Hindlimb muscle (tissue), 1 donor: Measurements from ENCODE around the gene MTA1. TPM values are rescaled to one million over a fixed set of nuclear protein-coding genes. Genes with fewer than 3 reads are reported as not detected.
A peak's percentile ranks its signal among the peaks of the same experiment; 100 is the strongest.

Source experiments
- DNase-seq: peaks from one replicate; pipeline ENCODE4 v3.0.0-alpha.2; 2013
- polyA plus RNA-seq: library from polyadenylated mRNA; unstranded; fragments of 120-200 nt; gene quantifications from one replicate; pipeline ENCODE4 v1.2.1, GENCODE V29; 2013; ENCODE audit not compliant: insufficient read length

MTA1 gene
- polyA plus RNA-seq, 1 donor = 90.4 TPM

DNA sequence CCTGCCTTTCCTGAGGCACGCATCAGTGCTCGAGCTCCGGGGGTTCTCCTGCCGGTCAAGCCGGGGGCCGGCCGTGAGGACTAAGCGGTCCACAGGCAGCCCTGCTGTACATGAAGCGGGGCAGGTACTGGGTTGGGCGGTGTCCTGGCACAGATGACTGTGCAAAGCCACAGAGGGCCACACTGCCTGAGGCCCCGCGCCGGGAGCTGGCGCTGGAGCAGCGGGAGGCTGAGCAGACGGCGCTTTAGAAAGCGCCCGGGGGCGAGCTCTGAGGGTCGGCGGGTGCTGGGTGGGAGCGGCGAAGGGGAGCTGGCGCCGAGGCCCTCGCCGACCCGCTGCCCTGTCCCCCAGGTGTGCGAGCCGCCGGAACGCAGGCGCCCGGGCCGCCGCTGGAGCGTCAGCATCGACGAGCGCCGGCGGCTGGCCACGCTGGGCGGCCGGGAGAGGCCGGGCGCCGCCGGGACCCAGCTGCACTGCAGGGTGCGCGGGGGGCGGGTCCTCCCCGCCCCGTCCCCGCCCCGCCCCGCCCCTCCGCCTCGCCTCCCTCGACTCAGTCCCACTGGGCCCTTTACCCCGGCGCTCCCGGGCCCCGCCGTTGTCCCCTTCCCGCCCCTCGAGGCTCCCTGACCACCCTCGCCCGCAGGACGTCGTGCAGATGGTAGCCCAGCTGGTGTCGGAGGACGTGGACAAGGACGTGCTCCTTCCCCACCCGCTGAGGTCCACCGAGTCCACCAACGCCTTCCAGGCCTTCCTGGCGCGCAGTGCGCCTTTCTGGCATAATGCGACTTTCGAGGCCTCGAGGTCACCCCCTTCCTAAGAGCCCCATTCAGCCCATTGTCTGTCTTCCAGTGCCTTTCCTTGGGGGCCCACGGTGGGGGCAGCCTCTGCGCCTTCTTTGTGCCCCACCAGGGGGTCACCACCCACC lies 8.3 kb upstream of the MTA1 start:
- DNase-seq = no peak

DNA sequence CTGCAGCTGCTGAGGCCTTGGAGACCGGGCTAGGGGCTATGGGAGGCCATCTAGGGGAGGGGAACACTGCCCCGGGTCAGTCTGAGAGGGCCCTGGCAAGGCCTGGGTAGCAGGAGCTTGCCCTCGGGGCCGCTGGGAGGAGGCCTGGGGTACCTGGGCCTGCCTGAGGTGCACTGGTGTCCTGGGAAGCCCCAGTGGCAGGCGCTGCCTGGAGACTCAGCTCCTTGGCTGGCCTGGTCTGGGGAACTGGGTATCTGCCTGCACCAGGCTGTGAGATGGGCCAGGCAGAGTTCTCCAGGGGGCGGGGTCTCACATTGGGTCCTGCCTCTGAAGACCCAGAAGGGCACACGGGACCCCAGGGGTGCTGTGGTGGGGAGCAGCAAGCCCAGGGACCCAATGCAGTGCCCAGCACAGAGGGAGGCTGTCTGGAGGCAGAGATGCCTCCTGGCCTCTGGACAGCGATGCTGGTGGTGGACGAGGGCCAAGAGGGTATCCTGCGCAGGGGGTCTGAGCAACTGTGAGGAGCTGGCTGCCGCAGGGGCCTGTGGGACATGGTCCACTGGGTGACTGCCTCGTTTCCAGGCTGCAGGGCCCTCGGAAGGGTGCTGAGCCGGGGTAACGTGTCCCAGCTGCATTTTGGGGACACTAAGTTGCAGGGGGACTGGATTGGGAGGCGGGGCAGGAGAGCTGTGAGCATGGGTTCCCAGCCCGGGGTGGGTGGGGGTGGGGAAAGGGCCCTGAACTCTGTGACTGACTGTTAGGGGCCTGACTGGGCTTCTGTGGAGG lies 7.4 kb upstream of the MTA1 start:
- DNase-seq = no peak

DNA sequence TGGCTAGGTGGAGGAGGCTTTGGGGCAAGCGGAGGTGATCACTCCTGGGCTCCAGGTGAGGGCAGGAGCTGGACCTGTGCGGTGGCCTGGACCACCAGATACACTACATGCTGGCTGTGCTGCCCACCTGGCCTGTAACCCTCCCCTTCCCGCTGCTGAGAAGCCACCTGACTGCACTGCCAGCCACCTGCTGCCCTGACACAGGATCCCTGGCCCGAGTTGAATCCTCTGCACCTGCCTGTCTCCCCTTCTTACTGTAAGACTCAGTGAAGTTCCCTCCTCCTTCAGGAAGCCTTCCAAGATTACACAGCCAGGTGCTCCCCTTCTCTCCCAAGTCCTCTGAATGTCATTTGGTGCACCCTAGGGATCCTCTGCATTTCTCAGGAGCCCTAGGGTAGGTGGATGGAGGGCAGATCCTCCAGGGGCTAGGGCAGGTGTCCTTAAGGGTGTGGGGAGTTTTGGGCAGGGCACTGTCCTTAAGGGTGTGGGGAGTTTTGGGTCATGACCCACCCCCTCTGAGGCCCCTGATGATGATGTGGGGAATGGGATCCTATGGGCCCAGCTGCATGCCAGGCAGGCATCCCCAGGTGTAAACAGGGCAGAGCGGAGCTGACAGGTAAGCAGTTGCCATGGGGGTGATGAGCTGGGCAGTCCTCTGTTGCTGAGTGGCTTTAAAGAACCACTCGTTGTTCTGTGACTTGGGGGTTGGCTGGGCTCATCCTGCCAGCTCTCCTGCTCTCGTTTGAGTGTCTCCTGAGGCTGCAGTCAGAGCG lies 6.7 kb upstream of the MTA1 start:
- DNase-seq = no peak

DNA sequence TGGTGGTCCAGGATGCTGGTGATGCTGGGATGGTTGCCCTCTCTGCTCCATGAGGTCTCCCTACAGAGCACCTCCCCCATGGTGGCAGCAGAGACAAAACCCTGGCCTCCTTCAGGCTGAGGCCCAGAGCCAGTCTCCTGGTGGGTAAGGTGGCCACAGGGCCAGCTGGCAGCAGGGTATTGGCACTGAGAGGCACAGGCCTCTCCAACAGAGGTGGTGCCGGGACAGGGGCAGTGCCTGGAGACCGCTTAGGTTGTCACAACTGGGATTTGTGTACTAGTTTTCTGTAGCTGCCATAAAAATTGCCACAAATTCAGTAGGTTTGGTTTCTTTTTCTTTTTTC lies 6.1 kb upstream of the MTA1 start:
- DNase-seq = no peak

DNA sequence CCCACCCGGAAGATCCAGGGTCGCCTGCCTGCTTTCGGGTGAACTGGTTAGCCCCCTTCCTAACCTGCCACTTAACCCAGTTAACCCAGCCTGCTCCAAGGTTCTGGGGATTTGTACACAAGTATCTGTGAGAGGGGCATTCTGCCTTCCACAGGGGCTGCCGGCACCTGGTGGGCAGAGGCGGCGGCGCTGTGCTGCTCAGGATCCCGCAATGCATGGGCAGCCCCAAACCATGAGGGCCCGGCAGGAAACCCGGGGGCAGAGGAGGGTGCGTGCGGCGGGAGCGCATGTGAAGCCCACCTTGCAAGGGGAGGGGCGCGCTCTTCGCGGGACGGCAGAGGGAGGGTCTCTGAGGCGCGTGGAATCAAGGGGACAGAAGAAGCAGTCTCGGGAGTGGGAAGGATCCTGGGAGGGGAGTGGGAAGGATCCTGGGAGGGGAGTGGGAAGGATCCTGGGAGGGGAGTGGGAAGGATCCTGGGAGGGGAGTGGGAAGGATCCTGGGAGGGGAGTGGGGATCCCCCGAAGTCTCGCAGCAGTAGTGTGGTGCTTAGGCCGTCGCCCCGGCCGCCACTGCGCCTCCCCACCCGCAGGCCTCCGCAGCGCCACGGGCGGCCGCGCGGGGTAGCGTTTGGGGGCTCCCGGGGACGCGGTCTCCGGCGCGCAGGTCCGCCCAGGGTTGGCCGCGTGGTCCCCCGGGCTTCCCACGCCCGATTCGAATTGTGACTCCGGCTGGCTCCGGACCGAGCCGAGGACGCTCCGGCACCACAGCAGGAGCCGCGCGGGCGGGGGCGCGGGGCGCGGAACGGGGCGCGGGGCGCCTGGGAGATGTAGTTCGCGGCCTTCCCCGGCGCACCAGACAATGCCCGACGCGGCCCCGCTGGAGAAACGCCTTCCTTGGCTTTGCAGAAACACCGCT lies 4.9 kb upstream of the MTA1 start:
- peak; percentile 81 for DNase-seq

DNA sequence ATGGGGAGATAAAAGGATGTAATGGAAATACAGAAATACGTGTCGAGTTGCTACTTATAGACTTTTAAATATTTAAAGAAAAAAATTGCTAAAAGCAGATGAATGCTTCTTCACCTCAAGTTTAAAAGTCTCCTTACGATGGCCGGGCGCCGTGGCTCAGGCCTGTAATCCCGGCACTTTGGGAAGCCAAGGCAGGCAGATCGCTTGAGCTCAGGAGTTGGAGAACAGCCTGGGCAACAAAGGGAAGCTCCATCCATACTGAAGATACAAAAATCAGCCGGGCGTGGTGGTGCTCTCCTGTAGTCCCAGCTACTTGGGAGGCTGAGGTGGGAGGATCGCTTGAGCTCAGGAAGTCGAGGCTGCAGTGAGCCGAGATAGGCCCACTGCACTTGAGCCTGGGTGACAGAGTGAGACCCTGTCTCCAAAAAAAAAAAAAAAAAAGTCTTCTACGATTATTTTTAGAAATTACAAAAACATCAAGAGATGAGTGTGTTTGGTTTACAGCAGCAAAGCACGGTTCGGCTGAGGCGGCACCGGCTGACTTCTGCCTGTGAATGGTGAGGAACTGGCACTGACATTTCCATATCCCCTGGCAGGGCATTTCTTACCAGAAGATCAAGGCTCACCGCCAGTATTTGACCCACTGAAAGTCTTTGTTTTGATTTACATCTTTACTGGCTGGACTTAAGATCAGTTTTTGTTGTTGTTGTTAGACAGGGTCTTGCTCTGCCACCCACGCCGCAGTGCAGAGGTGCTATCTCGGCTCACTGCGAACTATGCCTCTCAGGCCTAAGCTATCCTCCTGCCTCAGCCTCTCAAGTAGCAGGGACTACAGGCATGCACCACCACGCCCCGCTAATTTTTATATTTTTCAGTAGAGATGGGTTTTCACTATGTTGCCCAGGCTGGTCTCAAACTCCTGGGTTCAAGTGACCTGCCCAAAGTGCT lies 3.9 kb upstream of the MTA1 start:
- DNase-seq = no peak

DNA sequence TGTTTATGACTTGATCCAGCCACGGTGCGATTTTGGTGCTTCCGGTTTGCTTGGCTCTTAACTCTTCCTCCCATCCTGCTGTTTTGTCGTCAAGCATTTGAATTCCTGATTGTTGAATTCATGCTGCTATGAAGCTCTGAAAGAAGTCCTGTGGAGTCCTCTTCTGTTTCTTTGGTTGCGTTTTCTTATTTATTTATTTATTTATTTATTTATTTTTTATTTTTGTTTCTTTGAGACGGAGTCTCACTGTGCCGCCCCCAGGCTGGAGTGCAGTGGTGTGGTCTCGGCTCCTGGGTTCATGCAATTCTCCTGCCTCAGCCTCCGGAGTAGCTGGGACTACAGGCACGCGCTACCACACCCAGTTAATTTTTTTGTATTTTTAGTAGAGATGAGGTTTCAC lies 3.0 kb upstream of the MTA1 start:
- no peak for DNase-seq

DNA sequence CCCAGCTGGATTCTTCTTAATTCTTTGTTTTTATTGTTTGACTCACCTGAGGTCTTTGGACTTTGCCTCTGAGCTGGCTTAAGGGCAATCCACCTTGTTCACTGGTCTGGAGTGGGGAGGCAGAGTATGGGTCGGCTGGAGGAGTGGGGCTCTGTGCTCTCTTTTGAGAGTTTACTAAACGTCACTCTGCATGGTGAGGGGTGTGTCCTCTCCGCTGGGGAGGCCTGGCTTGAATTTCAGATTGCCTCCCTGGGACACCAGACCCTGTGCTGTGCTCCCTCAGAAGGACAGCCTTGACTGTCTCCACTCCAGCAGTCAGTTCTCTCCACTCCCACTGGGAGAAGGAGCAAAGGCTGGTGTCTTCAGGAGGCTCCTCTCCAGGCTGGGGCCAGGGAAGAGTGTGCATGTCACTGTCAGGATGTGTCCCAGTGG lies 1.9 kb upstream of the MTA1 start:
- DNase-seq = no peak

DNA sequence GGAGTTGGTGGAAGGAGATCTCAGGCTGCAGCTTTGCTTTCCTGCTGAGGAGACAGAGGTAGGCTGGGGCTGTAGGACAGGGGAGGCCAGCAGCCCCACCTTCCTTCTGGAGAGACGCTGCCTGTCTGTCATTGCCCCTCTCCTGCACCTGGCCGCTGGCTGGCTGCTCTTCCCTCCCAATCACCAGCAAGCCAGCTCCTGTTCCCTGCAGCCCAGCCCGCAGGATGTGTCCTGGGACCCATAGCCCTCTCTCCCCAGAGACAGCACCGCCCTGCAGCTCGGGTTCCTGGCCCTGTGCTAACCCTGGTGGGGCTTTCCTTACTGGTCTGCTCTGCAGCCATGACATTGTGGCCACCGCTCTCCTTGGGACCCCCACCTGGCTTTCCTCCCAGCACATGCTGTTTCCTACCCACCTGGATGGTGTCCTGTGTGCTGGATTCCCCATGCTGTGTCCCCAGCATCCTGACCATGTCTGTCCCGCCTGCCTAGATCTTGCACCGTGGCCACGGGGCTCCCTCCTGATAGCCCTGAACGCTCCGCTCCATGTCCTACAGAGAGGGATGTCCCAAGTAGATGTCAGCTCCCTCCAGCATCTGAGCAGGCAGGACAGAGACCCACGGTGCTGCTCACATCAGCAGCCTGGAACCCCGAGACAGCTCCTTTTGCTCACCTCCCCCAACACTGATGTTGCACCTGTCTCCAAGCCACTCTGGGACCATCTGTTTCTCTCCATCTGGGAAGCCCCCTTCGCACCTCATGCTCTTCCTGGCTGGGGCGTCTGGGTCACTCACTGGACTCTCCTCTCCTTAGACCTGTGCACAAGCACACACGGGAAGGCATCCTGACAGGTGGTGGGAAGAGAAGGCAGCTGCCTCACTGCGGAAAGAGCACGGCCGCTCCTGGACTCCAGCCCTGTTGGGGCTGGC lies 1.1 kb upstream of the MTA1 start:
- no peak for DNase-seq

DNA sequence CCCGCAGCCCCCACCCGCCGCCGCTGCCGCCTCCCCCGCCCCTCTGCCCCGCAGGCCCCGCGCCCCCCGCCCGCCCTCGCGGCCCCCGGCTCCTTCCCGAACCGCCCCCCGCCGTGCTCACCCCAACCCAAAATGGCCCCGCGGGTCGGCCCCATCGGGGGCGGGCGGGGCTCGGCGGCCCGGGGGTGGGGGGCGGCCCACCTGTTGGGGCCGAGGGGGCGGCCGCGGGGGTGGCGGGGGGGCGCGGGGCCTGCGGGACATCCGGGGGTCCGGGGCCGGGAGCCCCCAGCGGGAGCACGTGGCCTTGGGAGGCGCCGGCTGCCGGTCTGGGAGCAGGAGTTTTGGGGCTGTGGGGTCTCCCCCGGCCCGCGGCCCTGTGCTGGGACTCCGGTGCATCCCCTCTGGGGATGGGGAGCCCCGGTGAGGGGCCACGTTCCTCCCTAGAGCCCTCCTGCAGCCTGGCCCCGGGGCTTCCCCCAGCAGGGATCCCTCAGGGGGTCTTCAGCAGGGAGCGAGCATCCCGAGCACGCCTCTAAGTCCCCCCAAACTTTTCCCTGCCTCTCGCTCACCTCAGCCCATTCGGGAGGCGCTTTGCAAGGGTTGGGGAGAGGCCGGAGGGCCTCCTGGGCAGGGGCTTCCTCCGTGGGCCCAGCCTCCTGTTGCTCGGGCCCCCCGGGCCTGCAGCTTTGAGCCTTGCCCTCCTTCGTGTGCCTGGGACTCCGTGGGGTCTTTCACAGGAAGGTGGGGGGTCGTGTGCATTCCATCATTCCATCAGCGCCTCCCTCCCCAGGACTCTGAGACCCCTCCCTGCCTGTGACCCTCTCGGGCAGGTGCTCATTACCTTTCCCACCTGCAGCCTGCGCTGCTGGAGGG lies 710 bp downstream of the MTA1 start:
- DNase-seq = no peak

DNA sequence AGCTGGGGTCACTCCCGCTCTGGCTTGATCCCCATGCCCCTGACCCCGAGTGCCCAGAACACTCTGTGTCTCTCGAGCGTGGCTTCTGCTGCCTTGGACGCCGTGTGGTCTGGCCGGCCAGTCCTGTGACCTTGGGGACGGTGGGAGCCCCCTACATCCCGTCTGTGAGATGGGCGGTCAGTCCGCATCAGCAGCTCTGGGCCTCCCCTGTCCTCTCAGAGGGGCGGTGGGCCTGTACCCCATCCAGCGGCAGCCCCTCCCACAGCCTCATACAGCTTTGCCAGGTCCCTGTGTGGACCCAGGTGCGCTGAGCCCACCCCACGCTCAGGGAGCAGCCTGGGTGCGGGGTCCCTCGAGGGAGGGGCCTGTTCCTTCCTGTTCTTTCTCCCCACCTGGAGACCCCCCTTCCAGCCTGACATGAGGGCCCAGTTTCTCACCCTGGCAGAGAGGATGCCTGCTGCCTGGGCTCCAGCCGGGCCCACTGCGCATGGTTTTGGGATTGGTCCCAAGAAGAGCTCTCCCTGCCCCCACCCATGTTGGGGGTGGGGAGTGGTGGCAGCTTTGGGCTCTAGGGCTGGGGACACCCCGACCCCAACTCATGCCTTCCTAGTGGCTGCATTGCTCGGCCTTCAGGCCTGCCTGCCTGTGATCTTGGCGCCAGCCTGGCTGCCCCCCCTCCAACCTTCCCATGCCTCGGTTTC lies 1.5 kb downstream of the MTA1 start:
- no peak for DNase-seq

DNA sequence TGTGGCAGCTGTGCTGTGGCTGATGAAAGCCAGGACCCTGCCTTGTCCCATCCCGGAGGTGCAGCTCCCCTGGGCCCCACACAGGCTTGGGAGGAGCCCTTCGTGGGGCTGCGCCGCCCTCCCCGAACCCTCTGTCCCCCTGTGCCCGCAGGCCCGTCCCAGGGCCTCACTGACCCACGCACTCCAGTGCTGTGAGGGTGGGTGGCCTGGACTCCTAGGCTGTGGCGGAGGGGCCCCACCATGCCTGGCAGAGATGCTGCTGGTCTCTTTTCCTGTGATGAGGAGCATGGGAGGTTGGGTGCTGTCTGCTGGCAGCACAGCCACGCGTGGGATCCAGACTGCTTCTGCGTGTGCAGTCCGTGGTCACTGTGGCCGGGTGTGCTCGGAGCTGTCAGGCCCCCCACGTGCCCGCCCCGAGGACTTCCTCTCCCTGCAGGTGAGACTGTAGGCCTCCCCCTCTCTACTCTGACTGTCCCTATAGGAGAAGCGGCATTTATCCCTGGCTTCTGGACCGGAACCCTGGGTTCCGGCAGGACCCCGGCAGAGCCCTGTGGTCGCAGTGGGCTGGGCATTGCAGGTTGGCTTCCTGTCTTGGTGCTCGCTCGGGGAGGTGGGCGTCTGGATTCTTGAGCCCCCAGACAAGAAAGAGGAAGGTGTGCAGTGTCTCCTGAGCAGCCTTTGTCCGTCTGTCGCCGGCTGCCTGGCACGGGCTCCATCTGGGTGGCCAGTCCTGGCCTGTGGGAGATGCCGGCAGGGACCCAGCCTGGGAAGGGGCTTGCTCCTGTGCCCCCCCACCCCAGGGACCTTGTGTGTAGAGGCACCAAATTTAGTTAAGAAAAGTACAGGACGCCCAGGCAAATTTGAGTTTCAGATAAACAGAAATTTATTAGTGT lies 2.3 kb downstream of the MTA1 start:
- DNase-seq = no peak

DNA sequence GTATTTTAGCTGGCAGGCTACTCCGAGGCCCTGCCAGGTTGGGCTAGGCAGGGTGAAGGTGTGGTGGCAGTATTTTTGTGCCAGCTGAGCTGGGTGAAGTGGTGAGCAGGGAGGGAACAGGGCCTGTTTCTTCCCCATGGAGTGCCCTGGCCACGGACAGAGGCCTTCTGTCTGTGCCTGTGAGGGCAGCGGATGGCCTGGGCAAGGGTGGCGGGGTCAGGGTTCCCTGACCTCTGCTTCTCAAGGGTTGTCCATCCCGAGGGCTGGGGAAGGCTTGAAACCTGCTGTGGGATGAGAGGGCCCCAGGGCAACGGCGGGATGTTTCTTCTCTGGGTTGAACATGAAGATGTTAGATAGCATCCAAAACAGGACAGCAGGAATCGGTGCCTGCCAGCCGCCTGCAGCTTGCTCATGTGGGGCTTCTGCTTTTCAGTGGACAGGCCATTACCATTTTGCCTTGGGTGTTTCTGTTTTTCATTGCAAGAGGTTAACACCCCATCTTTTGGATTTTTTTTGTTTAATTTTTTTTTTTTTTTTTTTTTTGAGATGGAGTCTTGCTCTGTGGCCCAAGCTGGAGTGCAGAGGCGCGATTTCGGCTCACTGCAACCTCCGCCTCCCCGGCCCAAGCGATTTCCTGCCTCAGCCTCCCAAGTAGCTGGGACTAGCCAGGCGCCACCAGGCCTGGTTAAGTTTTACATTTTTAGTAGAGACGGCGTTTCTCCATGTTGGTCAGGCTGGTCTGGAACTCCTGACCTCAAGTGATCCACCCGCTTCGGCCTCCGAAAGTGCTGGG lies 3.3 kb downstream of the MTA1 start:
- DNase-seq = no peak

DNA sequence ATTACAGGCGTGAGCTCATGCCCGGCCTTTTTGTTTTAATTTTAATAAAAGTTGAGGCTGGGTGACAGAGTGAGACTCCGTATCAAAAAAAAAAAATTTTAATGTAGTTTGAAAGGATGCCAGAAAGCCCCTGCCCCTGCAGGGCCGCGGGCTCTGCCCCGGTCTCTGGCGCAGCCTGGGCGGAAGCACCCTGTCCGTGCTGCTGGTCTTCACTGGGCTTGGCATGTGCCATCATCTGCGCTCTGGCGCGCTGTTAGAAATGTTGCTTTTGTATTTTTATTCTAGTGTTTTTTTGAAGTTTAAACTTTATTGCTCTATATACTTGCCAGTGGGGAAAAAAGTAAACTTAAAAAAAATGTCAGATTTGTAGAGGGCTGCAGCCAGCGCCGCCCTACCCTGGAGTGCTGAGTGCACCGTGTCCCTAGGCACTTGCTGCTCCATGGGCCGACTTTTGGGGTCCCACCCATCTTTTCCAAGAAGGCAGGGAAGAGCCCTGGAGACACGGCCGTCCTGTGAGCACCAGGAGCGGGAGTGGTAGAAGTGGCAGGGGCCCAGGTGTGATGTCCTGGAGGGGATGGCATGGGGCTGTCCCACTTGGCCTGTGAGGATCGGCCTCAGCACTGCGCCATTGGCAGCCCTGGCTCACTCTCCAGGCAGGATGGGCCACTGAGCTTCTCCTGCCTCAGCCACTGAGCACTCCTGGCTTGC lies 4.0 kb downstream of the MTA1 start:
- DNase-seq = no peak

DNA sequence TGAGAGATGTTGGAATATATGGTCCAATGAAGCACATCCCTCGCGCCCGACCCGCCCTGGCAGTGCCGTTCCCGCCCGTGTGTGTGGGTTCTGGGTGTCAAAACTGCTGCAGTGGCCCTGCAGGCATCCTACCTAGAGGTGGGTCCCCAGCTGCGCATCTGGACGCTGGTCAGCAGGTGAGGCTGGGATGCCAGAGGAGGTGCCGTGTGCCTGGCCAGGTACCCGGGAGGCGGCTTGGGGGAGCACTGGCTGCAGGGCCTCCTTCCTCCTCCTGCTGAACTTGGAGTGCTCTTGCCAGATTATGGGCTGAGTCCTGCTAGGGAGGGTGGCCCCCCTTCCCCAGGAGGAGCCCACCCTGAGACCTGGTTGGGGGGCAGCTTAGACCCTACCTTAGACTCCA lies 5.2 kb downstream of the MTA1 start:
- DNase-seq = no peak
